Neutrophil (primary cell): ENCODE measurements around the gene TCL1B.
A peak's percentile ranks its signal among the peaks of the same experiment; 100 is the strongest.

Source experiments
- H3K27ac ChIP-seq: fragments of 200-600 bp; sonication (generic); 2 replicates; pipeline ENCODE4 v1.5.1; 2016; ENCODE audit warnings: mild to moderate bottlenecking, moderate library complexity
- H3K27me3 ChIP-seq: fragments of 200-600 bp; sonication (generic); 2 replicates; pipeline ENCODE4 v1.6.0; 2016; ENCODE audit warnings: mild to moderate bottlenecking
- H3K36me3 ChIP-seq: fragments of 200-600 bp; sonication (generic); 2 replicates; pipeline ENCODE4 v1.5.1; 2017
- H3K4me1 ChIP-seq, 2 experiments: fragments of 200-600 bp in 1 of 2; sonication (generic) in 1 of 2; 1 replicate in 1 of 2; 2 replicates in 1 of 2; pipeline versions ENCODE4 v1.5.1 to v1.6.1; 2013 to 2016; ENCODE audit warnings: low read depth in 1 of 2, low read length in 1 of 2, mild to moderate bottlenecking in 1 of 2, moderate library complexity in 1 of 2; ENCODE audit not compliant: control insufficient read depth in 1 of 2, insufficient read depth in 1 of 2
- H3K4me3 ChIP-seq, 2 experiments: fragments of 200-600 bp in 1 of 2; sonication (generic) in 1 of 2; 1 replicate in 1 of 2; 2 replicates in 1 of 2; pipeline ENCODE4 v1.5.1; 2013 to 2016; ENCODE audit warnings: low read depth in 1 of 2, low read length in 1 of 2, mild to moderate bottlenecking in 1 of 2, moderate library complexity in 1 of 2
- H3K9me3 ChIP-seq: fragments of 200-600 bp; sonication (generic); 2 replicates; pipeline ENCODE4 v1.5.1; 2016
- TF ChIP-seq, protein P1 (sequence below): fragments of 200-600 bp; sonication (generic); IDR thresholded peaks from 2 replicates; pipeline ENCODE4 v1.5.1; 2016; ENCODE audit warnings: antibody characterized with exemption

TCL1B gene

DNA sequence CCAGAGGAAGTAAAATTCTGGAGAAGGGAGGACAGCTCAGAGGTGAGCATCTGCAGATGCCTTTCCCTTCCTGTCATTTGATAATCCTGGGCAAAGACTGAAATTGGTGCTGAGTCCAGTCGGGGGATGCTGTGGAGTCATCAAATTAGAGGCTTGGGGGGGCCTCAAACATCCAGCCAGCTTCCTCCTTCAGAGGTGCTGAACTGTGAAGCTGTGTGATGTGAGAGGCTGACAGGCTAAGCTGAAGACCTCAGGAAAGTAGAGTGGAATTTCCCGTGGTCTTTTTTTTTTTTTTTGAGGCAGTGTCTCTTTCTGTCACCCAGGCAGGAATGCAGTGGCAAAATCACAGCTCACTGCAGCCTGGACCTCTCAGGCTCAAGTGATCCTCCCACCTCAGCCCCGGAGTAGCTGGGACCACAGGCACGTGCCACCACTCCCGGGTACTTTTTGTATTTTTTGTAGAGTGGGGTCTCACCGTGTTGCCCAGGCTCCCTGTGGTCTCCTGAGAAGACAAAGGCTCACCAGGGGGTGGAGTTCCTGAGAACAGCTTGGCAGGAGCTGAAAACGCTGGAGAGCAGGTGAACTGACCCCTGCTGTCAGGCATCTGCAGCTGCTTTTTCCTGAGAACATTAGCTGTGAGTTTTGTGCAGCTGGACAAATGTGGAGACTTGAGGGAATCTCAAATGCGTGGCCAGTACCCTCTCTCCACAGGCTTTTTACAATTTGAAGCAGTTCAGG lies 6.1 kb upstream of the TCL1B start:
- Histone ChIP-seq H3K4me1 (no peaks in the 10 kb centered on the region), H3K36me3 (no peaks in the 10 kb centered on the region), H3K27me3 (no peaks in the 10 kb centered on the region), H3K27ac (no peak overlapping the region), H3K4me3 (no peak overlapping the region), H3K9me3 (no peaks in the 10 kb centered on the region)
- TF ChIP-seq, protein P1, sequence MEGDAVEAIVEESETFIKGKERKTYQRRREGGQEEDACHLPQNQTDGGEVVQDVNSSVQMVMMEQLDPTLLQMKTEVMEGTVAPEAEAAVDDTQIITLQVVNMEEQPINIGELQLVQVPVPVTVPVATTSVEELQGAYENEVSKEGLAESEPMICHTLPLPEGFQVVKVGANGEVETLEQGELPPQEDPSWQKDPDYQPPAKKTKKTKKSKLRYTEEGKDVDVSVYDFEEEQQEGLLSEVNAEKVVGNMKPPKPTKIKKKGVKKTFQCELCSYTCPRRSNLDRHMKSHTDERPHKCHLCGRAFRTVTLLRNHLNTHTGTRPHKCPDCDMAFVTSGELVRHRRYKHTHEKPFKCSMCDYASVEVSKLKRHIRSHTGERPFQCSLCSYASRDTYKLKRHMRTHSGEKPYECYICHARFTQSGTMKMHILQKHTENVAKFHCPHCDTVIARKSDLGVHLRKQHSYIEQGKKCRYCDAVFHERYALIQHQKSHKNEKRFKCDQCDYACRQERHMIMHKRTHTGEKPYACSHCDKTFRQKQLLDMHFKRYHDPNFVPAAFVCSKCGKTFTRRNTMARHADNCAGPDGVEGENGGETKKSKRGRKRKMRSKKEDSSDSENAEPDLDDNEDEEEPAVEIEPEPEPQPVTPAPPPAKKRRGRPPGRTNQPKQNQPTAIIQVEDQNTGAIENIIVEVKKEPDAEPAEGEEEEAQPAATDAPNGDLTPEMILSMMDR: no peak

DNA sequence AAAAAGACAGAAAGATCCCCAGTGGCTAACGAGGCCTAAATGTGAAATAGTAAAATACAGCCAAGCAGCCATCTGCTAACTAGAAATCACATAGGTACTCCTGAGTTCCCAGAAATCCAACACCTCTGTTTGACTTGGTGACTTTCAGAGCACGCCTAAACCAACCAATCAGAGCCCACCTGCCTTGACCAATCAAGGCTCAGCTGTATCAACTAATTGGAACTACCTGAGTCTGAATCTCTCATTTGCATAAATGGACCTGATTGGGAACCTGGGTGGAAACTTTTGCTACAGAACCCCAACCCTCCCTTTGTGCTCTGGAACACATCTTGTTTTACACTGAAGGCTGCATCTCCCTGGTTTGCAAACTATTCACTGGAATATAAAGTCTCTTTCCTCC lies 5.1 kb upstream of the TCL1B start:
- Histone ChIP-seq H3K36me3 (no peaks in the 10 kb centered on the region), H3K9me3 (no peaks in the 10 kb centered on the region), H3K4me1 (no peaks in the 10 kb centered on the region), H3K27ac (no peak overlapping the region), H3K27me3 (no peaks in the 10 kb centered on the region), H3K4me3 (no peak overlapping the region)
- TF ChIP-seq, protein P1: no peak

DNA sequence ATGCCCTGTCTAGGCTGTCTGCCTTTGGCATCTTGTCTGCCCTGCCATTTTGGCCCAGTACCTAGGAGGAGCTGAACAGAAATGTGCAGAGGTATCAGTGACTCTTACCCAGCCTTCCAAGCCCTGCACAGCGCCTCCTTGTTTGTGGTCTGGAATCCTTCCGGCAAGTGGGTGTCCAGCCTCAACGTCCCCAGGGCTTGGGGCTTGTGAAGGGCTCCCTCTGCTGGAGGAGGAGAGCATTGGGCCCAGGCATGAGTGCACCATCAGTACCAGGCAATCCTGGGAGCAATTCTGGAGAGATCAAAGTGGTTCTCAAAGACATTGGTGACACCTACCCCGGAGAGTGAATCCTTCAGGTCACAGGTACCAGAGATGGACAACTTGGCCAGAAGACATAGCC lies 2.4 kb upstream of the TCL1B start:
- Histone ChIP-seq H3K9me3 (no peaks in the 10 kb centered on the region), H3K27me3 (no peaks in the 10 kb centered on the region), H3K27ac (no peak overlapping the region), H3K36me3 (no peaks in the 10 kb centered on the region), H3K4me1 (no peaks in the 10 kb centered on the region), H3K4me3 (no peak overlapping the region)
- TF ChIP-seq, protein P1: peak; percentile 17

DNA sequence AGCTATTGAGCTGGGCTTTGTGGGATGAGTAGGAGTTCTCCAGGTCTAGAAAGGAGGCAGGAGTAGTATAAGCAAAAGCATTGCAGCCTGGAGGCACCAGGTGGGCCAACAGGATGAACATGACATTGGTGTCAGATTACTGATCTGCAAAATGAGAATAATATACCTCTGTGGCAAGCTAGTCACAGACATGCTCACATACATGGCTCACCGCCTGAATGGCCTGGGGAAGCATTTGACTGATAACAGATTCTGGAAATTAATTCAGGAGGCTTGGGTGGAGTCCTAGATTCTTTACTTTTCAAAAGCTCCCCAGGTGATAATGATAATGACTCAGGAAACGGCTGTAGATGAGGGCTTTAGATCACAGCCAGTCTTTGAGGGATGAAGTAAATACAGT lies 709 bp downstream of the TCL1B start:
- TF ChIP-seq, protein P1: no peak
- H3K27me3 ChIP-seq: no peaks in the 10 kb centered on the region

DNA sequence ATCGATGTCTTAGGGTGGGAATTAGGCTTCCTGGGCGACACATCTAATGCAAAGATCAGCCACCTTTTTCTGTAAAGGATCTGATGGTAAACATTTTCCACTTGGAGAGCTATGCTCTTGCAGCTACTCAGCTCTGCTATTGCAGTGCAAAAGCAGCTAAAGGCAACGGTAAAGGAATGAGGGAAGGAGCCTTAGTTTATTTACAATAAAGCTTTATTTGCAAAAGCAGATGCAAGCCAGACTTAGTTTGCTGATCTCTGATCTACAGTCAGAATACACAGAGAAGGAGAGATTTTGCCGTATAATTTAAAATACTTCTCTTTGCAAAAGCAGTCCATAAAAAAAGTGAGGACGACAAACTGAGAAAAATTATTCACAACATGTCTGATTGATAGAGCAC lies 3.2 kb downstream of the TCL1B start:
- H3K4me1 ChIP-seq: no peaks in the 10 kb centered on the region
- H3K27ac ChIP-seq: no peak overlapping the region
- TF ChIP-seq, protein P1: no peak
- no peaks in the 10 kb centered on the region for H3K27me3 ChIP-seq
- H3K36me3 ChIP-seq: no peaks in the 10 kb centered on the region
- no peak overlapping the region for H3K4me3 ChIP-seq
- H3K9me3 ChIP-seq: no peaks in the 10 kb centered on the region

More for the DNA sequence above, 709 bp downstream of the TCL1B start:
- no peak overlapping the region for H3K27ac ChIP-seq
- H3K4me3 ChIP-seq: no peak overlapping the region
- H3K4me1 ChIP-seq: no peaks in the 10 kb centered on the region
- no peaks in the 10 kb centered on the region for H3K36me3 ChIP-seq
- H3K9me3 ChIP-seq: no peaks in the 10 kb centered on the region
